ENCODE measurements around the gene SBNO1.

- TF ChIP-seq, protein P1, sequence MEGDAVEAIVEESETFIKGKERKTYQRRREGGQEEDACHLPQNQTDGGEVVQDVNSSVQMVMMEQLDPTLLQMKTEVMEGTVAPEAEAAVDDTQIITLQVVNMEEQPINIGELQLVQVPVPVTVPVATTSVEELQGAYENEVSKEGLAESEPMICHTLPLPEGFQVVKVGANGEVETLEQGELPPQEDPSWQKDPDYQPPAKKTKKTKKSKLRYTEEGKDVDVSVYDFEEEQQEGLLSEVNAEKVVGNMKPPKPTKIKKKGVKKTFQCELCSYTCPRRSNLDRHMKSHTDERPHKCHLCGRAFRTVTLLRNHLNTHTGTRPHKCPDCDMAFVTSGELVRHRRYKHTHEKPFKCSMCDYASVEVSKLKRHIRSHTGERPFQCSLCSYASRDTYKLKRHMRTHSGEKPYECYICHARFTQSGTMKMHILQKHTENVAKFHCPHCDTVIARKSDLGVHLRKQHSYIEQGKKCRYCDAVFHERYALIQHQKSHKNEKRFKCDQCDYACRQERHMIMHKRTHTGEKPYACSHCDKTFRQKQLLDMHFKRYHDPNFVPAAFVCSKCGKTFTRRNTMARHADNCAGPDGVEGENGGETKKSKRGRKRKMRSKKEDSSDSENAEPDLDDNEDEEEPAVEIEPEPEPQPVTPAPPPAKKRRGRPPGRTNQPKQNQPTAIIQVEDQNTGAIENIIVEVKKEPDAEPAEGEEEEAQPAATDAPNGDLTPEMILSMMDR (tag by site-specific recombination; IDR thresholded peaks at IDR 0.05): no peak
- no peak for TF ChIP-seq ZNF792 (tag by site-specific recombination; IDR thresholded peaks at IDR 0.05)
- no peak for TF ChIP-seq ZNF138 (tag by site-specific recombination; IDR thresholded peaks at IDR 0.05; ENCODE audit: borderline replicate concordance)
These were observed 711 bp downstream of the SBNO1 start for GRCh38 chr12:123363740-123364531.

Measured in HEK293 (cell line).